ENCODE results near the gene TNIP1.

DNA sequence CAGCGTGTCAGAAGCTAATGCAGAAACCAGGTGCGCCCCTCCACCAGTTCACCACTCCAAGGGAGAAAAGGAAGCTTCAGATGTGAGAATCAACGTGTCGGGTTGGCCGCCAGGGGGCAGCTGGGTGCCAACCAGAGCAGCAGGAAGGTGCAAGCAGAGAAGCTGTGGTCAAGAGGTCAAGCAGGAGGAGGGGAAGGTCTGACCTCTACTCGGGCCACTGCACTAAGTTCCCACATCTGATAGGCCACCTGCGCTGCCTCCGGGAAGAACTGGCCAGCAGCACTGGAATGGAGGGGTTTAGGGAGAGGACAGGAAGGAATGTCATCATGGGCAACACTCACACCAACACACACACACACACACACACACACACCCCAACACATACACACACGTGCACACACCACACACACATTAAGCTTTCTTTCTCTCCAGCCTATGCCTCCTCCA, 45.4 kb upstream of the TNIP1 start:
- TF ChIP-seq, protein P1, sequence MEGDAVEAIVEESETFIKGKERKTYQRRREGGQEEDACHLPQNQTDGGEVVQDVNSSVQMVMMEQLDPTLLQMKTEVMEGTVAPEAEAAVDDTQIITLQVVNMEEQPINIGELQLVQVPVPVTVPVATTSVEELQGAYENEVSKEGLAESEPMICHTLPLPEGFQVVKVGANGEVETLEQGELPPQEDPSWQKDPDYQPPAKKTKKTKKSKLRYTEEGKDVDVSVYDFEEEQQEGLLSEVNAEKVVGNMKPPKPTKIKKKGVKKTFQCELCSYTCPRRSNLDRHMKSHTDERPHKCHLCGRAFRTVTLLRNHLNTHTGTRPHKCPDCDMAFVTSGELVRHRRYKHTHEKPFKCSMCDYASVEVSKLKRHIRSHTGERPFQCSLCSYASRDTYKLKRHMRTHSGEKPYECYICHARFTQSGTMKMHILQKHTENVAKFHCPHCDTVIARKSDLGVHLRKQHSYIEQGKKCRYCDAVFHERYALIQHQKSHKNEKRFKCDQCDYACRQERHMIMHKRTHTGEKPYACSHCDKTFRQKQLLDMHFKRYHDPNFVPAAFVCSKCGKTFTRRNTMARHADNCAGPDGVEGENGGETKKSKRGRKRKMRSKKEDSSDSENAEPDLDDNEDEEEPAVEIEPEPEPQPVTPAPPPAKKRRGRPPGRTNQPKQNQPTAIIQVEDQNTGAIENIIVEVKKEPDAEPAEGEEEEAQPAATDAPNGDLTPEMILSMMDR (IDR thresholded peaks at IDR 0.05) = peak; percentile 70 to 78 (median 72)
- no peak for TF ChIP-seq POLR2A (IDR thresholded peaks at IDR 0.05)

Measured in testis (tissue), 2 donors.